ENCODE results near the gene KSR1. TPM values are rescaled to one million over a fixed set of nuclear protein-coding genes. Genes with fewer than 3 reads are reported as not detected.

KSR1 gene
- total and polyA plus RNA-seq, 9 of the 15 experiments (the other 6 are each of a cell fraction or from before 2014, with no cell fraction given): 1.4 to 51.7 (median 18.4) TPM

DNA sequence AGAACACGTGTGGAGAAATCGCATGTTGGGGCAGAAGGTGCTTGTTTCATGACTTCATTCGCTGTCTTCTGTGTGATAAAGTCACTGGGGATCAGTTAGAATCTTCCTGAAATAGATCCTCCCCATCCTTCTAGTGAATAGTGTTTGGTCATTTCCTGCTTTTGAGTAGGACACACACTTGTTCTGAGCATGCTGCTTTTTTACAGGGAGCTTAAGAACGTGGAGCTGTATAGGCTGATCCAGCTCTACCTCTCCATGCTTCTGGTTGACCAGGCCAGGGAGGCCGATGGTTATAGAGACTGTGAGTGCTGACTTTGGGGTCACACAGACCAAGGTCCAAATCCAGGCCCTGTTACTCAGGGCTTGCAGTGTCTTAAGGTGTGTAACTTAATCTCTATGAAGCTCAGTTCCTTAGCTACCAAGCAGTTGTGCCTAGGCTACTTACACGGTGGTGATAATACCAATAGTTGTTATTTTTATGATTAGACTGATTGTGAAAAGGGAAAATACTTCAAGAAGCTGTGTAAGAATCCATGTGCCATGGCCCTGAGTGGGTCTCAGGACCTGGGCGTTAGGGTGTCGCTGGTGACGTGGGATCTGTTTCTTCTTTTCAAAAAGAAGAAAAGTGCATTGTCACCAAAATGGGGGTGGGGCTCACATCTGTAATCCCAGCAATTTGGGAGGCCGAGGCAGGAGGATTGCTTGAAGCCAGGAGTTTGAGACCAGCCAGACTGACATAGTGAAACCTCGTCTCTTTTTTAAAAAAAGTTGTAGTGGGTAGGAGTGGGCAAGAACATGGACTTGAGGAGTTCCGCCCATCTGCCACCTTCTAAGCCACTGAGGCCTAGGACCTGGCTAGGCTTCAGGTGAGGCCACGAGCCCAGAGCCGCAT, 110.7 kb downstream of the KSR1 start:
- peaks cover 4% of the 10 kb centered on the region for H3K9me1 ChIP-seq (ENCODE audit: control insufficient read depth, insufficient read depth, low read length)
- H3K27ac ChIP-seq (ENCODE audit: extremely low read depth, low read depth, low read length): peak overlapping the region; percentile 86
- H3K79me2 ChIP-seq (ENCODE audit: control insufficient read depth, insufficient read depth, low read length): peaks cover 54% of the 10 kb centered on the region
- intact Hi-C loops (cut with micrococcal nuclease): no loop called here
- H4K20me1 ChIP-seq (replicated peaks; ENCODE audit: control insufficient read depth, insufficient read depth, low read length): no peaks in the 10 kb centered on the region
- in situ Hi-C loops (cut with MboI): no loop called here
- peaks cover 17% of the 10 kb centered on the region; the same call in 2 of the 3 replicates for H3K36me3 ChIP-seq (ENCODE audit: control insufficient read depth, insufficient read depth, low read length)
- FAIRE-seq (peak; percentile 72), DNase-seq (ENCODE audit: extremely low read depth in 1 of 4, low spot score in 3 of 4) (peak in 1 of 4 experiments; percentile 58), ATAC-seq (peak; percentile 8)
- no peaks in the 10 kb centered on the region for H3K27me3 ChIP-seq (ENCODE audit: control insufficient read depth in 2 of 2, insufficient read depth in 2 of 2, low read length in 2 of 2)
- no TSS peak for BruUV-seq (replicated peaks)
- no peak overlapping the region for H3K4me3 ChIP-seq
- ChIA-PET POLR2A (interaction anchor here (0.7 to 2.5 kb wide), 6 partner anchors 17 to 307 kb away, joined by 3 to 12 read pairs (median 3); no protein-coding TSS in a partner anchor), CTCF (ENCODE audit: low intra/inter-chr PET ratio) (no interaction called here)
- peaks cover 4% of the 10 kb centered on the region for H3K9me3 ChIP-seq (replicated peaks; ENCODE audit: control insufficient read depth, insufficient read depth, low read depth, low read length)
- peaks cover 49 to 62% of the 10 kb centered on the region in 2 experiments for H3K4me1 ChIP-seq (replicated peaks in 1 of 2; ENCODE audit: control insufficient read depth in 2 of 2, insufficient read depth in 2 of 2, low read length in 2 of 2)
- 48% methylated on average over 12 of the region's 14 CpGs for WGBS (ENCODE audit: insufficient coverage, low coverage, missing lambda C conversion rate)
- H3K9ac ChIP-seq (ENCODE audit: insufficient read depth in 1 of 2, low read depth in 2 of 2, low read length in 2 of 2): peak overlapping the region; percentile 50 to 84
- peak overlapping the region; percentile 9; the same call in 1 of the 2 replicates for H3K4me2 ChIP-seq (ENCODE audit: insufficient read depth, low read length)
- peak overlapping the region; percentile 18 for H2AFZ ChIP-seq (ENCODE audit: low read depth, low read length)
- TF ChIP-seq BACH1 (tag; IDR thresholded peaks at IDR 0.05) (peak; percentile 80), PTRF (tag; IDR thresholded peaks at IDR 0.05) (peak; percentile 26; the same call in 1 of the 2 replicates), CXXC5 (CRISPR knock-in tag; IDR thresholded peaks at IDR 0.05) (peak; percentile 29), PTTG1 (tag; IDR thresholded peaks at IDR 0.05; ENCODE audit: low read depth) (0 out of 2 replicates have a peak, but pooled peaks have one; percentile 26), TSHZ1 (CRISPR knock-in tag; IDR thresholded peaks at IDR 0.05) (0 out of 2 replicates have a peak, but pooled peaks have one; percentile 16), MAFF (IDR thresholded peaks at IDR 0.05; ENCODE audit: low read length) (peak; percentile 39; the same call in 1 of the 2 replicates), DMBX1 (CRISPR knock-in tag; IDR thresholded peaks at IDR 0.05; ENCODE audit: borderline replicate concordance) (peak; percentile 65; the same call in 1 of the 2 replicates), NR2C1 (IDR thresholded peaks at IDR 0.05) (no peak), NR2C1 (tag; IDR thresholded peaks at IDR 0.05) (0 out of 2 replicates have a peak, but pooled peaks have one; percentile 42)
- TF ChIP-seq, protein P1, sequence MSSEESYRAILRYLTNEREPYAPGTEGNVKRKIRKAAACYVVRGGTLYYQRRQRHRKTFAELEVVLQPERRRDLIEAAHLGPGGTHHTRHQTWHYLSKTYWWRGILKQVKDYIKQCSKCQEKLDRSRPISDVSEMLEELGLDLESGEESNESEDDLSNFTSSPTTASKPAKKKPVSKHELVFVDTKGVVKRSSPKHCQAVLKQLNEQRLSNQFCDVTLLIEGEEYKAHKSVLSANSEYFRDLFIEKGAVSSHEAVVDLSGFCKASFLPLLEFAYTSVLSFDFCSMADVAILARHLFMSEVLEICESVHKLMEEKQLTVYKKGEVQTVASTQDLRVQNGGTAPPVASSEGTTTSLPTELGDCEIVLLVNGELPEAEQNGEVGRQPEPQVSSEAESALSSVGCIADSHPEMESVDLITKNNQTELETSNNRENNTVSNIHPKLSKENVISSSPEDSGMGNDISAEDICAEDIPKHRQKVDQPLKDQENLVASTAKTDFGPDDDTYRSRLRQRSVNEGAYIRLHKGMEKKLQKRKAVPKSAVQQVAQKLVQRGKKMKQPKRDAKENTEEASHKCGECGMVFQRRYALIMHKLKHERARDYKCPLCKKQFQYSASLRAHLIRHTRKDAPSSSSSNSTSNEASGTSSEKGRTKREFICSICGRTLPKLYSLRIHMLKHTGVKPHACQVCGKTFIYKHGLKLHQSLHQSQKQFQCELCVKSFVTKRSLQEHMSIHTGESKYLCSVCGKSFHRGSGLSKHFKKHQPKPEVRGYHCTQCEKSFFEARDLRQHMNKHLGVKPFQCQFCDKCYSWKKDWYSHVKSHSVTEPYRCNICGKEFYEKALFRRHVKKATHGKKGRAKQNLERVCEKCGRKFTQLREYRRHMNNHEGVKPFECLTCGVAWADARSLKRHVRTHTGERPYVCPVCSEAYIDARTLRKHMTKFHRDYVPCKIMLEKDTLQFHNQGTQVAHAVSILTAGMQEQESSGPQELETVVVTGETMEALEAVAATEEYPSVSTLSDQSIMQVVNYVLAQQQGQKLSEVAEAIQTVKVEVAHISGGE (CRISPR knock-in tag; IDR thresholded peaks at IDR 0.05): peak in 1 of 3 experiments; percentile 21; a peak in 1 of 6 replicates
- TF ChIP-seq, protein P2, sequence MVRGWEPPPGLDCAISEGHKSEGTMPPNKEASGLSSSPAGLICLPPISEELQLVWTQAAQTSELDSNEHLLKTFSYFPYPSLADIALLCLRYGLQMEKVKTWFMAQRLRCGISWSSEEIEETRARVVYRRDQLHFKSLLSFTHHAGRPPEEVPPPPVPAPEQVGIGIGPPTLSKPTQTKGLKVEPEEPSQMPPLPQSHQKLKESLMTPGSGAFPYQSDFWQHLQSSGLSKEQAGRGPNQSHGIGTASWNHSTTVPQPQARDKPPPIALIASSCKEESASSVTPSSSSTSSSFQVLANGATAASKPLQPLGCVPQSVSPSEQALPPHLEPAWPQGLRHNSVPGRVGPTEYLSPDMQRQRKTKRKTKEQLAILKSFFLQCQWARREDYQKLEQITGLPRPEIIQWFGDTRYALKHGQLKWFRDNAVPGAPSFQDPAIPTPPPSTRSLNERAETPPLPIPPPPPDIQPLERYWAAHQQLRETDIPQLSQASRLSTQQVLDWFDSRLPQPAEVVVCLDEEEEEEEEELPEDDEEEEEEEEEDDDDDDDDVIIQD (CRISPR knock-in tag; IDR thresholded peaks at IDR 0.05): no peak
